Measurements from ENCODE around the gene FYB1.

DNA sequence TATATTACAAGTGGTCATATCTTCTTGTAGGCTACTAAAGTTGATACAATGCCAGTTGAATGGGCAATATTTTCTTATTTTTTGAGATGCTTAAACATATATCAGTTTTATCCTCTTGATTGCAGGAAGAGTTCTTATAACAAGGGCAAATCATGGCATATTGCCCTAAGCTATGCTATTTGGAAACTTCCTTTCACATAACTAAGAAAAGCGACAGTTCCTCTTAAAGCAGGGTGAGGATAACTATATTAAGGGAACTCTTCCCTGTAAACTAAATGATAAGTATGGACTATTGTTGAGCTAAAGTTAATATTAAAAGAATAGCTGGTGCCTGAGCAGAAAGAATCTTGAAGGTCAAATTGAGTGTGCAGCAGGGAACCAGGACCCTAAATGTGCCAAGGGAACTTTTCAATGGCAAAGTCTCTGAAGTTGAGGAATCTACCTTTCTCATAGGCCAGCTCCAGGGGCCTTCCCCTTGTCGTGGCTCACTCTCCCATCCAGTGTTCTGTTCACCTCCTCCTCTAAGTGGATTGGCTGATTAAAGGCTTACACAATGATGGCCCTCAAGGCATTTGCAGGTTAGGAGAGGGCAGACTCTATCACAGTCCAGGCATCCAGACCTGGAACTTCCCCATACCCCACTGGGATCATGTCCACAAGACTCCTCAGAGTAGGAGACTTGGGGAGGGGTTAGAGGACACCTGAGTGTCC lies 26.8 kb downstream of the FYB1 start:
- TF ChIP-seq, protein P1, sequence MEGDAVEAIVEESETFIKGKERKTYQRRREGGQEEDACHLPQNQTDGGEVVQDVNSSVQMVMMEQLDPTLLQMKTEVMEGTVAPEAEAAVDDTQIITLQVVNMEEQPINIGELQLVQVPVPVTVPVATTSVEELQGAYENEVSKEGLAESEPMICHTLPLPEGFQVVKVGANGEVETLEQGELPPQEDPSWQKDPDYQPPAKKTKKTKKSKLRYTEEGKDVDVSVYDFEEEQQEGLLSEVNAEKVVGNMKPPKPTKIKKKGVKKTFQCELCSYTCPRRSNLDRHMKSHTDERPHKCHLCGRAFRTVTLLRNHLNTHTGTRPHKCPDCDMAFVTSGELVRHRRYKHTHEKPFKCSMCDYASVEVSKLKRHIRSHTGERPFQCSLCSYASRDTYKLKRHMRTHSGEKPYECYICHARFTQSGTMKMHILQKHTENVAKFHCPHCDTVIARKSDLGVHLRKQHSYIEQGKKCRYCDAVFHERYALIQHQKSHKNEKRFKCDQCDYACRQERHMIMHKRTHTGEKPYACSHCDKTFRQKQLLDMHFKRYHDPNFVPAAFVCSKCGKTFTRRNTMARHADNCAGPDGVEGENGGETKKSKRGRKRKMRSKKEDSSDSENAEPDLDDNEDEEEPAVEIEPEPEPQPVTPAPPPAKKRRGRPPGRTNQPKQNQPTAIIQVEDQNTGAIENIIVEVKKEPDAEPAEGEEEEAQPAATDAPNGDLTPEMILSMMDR (conservative IDR thresholded peaks at IDR 0.05; ENCODE audit: low read depth, low read length), result no peak
- TF ChIP-seq EZH2 (IDR thresholded peaks at IDR 0.05; ENCODE audit: borderline replicate concordance, low read depth, low read length, poor library complexity, severe bottlenecking), result no peak

Measured in A673 (cell line).